Vagina (tissue), 2 donors: ENCODE measurements around the gene ADCY5.

ENCODE experiments used
- POLR2A ChIP-seq, 2 donors: fragments of 450-650 bp; IDR thresholded peaks; one replicate each; pipeline ENCODE4 v1.6.1; 2017; ENCODE audit warnings: antibody characterized with exemption in 2 of 2, mild to moderate bottlenecking in 2 of 2, moderate library complexity in 2 of 2
- POLR2AphosphoS5 ChIP-seq, 2 donors: sonication (generic); formaldehyde crosslinking; IDR thresholded peaks; one replicate each; pipeline ENCODE4 v1.9.0; 2017; ENCODE audit warnings: antibody characterized with exemption in 2 of 2, mild to moderate bottlenecking in 2 of 2, low read depth in 1 of 2; ENCODE audit not compliant: insufficient read depth in 1 of 2
- TF ChIP-seq, protein P1 (sequence below), 3 experiments: fragments of 450-650 bp in 2 of 3; fragments of 200-600 bp in 1 of 3; sonication (generic) in 1 of 3; IDR thresholded peaks; one replicate each; pipeline ENCODE4 v1.5.1; 2017 to 2019; ENCODE audit warnings: antibody characterized with exemption in 3 of 3, mild to moderate bottlenecking in 2 of 3, moderate library complexity in 2 of 3

DNA sequence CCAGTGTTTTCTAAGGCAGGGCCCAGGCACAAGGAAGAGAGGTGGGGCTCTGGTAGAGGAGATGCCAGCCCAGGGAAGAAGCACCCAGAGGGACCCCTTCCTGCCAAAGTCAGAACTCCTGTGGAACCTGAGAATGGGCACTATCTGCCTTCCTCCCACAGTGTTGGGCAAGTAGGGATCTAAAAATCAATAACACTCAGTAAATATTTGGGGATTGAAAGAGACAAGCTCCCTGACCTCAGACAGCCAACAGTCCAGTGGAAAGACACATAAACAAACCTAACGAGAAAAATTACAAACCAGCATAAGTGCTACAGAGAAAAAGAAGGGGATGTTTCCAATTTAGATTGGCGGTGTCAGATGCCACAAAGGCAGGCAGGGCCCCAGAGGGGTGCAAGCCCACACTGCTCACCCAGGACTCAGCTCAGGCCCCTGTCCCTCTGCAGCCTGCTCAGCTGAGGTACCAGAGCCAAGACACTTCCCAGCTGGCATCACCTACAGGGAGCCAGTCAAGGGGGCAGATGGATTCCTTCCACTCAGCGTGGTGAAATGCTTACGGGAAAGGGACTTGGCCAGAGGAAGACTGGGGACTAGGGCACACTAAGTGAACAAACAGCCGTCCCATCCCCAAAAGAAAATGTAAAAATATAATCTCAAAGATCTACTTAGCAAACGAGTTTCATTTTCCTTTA, 15.9 kb downstream of the ADCY5 start:
- TF ChIP-seq, protein P1, sequence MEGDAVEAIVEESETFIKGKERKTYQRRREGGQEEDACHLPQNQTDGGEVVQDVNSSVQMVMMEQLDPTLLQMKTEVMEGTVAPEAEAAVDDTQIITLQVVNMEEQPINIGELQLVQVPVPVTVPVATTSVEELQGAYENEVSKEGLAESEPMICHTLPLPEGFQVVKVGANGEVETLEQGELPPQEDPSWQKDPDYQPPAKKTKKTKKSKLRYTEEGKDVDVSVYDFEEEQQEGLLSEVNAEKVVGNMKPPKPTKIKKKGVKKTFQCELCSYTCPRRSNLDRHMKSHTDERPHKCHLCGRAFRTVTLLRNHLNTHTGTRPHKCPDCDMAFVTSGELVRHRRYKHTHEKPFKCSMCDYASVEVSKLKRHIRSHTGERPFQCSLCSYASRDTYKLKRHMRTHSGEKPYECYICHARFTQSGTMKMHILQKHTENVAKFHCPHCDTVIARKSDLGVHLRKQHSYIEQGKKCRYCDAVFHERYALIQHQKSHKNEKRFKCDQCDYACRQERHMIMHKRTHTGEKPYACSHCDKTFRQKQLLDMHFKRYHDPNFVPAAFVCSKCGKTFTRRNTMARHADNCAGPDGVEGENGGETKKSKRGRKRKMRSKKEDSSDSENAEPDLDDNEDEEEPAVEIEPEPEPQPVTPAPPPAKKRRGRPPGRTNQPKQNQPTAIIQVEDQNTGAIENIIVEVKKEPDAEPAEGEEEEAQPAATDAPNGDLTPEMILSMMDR (IDR thresholded peaks at IDR 0.05): no peak
- TF ChIP-seq POLR2A (IDR thresholded peaks at IDR 0.05) (no peak), POLR2AphosphoS5 (IDR thresholded peaks at IDR 0.05; ENCODE audit: insufficient read depth in 1 of 2, low read depth in 1 of 2) (no peak)
